Adrenal gland (tissue), 12 donors: ENCODE results near the gene SOX1. TPM values are rescaled to one million over a fixed set of nuclear protein-coding genes. Genes with fewer than 3 reads are reported as not detected.

Experiments used
- DNase-seq, 7 donors: peaks; one replicate each; pipeline ENCODE4 v3.0.0-alpha.2; 2019 to 2020
- H3K27ac ChIP-seq, 5 donors: fragments of 200-600 bp; sonication (generic) in 4 of 5; 1 replicate in 3 of 5; 2 replicates in 2 of 5; pipeline versions ENCODE4 v1.5.1 to v1.8.0; 2016 to 2020; ENCODE audit warnings: mild to moderate bottlenecking in 1 of 5
- H3K27me3 ChIP-seq: fragments of 200-600 bp; 2 replicates; pipeline ENCODE4 v1.8.0; 2021
- H3K36me3 ChIP-seq, 2 donors: fragments of 200-600 bp; replicated peaks in 1 of 2; 1 replicate in 1 of 2; 2 replicates in 1 of 2; pipeline versions ENCODE4 v1.5.1 to v1.8.0; 2018 to 2022
- H3K4me1 ChIP-seq, 2 donors: fragments of 200-600 bp; replicated peaks in 1 of 2; 1 replicate in 1 of 2; 2 replicates in 1 of 2; pipeline versions ENCODE4 v1.5.1 to v1.8.0; 2018 to 2021
- H3K4me3 ChIP-seq, 4 donors: fragments of 200-600 bp; sonication (generic) in 3 of 4; one replicate each; pipeline ENCODE4 v1.5.1; 2016 to 2018
- H3K9me3 ChIP-seq, 3 donors: fragments of 200-600 bp; sonication (generic) in 1 of 3; replicated peaks in 1 of 3; 1 replicate in 2 of 3; 2 replicates in 1 of 3; pipeline versions ENCODE4 v1.5.1 to v1.8.0; 2016 to 2021
- POLR2A ChIP-seq, 2 donors: fragments of 450-650 bp; IDR thresholded peaks; one replicate each; pipeline ENCODE4 v1.6.1; 2017; ENCODE audit warnings: antibody characterized with exemption in 2 of 2, mild to moderate bottlenecking in 2 of 2, moderate library complexity in 1 of 2
- WGBS, 4 donors: extraction: QIAGEN DNeasy Blood & Tissue Kit in 2 of 4; methylation state at CpG; one replicate each; pipeline versions ENCODE4 v1.1.5 to v1.1.7; 2013 to 2017; 5-methylcytosine and 5-hydroxymethylcytosine counted together
- intact Hi-C, 2 donors: fragments of 100-400 bp; cut with DNase I; formaldehyde crosslinking; loops; one replicate each; pipeline versions ENCODE4 v1.14.1 to v1.15.0; 2022 to 2023
- polyA plus RNA-seq, 3 donors: library from polyadenylated mRNA; stranded (reverse); fragments of 200-250 nt in 2 of 3; fragments of 350-450 nt in 1 of 3; fragmentation: Illumina TruSeq in 1 of 3; extraction: RNeasy Lipid Tissue Mini Kit (QIAGEN cat#74804) in 1 of 3; gene quantifications; one replicate each; pipeline ENCODE4 v1.2.3, GENCODE V29; 2013 to 2014
- total RNA-seq, 9 donors: library from RNA; depleted of rRNA in 4 of 9; stranded (reverse); fragments of >200 nt in 4 of 9; fragments of 120-200 nt in 1 of 9; fragmentation: NEBNext Ultra II Directional in 1 of 9; extraction: Animal tissue kit (Norgen Biotek cat#: 25700) in 1 of 9; gene quantifications; one replicate each; pipeline versions ENCODE4 v1.1.0 to v1.2.4, GENCODE V29; 2013 to 2023
- TF ChIP-seq, protein P1 (sequence below), 6 experiments: fragments of 450-650 bp in 4 of 6; fragments of 200-600 bp in 2 of 6; sonication (generic) in 1 of 6; IDR thresholded peaks; 1 replicate in 5 of 6; 2 replicates in 1 of 6; pipeline versions ENCODE4 v1.5.1 to v1.8.0; 2016 to 2021; ENCODE audit warnings: antibody characterized with exemption in 6 of 6, mild to moderate bottlenecking in 2 of 6, moderate library complexity in 1 of 6
- donor health status: healthy with polysubstance abuse.
- donor health status: Bipolar disorder and iron deficiency.
- donor health status: DM: yes; HTN: yes; CAD: no.
- donor health status: DM: no; HTN: no; CAD: no.
- donor health status: DM: no; HTN: no; CAD: no.
- donor health status: DM: yes; HTN: yes; CAD: no.

The SOX1 gene
- total and polyA plus RNA-seq, 12 donors, result not detected

DNA sequence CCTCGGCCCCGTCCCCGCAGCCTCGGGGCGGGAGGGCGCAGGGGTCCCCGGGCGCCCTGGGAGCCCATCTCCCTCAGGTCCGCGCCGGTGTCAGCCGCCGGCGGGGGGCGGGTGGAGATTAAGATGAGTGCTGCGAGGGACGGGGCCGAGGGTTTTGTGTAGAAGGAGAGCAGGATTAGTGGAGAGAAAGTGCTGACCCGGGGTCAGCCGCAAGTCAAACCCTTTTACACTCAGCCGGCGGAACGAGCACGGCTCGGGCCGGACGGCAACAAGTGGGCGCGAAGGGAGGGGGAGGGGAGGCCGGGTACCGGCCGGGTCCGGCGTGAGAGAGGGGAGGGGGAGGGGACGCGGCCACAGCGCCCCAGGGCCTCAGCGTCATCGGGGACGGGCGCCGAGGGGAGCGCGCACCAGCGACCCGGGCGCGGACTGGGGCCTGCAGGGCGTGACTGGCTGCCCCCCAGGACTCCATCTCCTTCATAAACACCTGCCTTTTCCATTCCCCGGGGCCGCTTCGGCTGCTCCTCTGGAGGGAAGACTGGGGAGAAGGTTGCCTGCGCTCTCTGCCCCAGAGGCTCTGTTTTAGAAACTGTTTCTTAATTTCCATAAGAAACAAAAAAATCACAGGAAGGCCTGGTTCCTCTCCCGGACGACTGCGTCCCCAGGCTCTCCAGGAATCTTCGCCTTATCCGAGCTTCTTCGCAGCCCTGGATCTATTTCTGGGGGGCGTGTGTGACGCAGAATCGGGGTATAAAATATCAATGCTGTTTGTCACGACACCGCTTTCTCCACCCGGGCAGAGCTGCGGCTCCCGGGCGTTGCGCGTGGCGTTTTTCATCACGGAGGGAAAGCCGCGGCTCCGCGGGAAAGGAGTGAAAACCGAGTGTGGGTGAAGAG lies 6.5 kb downstream of the SOX1 start:
- Histone ChIP-seq H3K36me3 (no peaks in the 10 kb centered on the region), H3K4me3 (no peak overlapping the region), H3K4me1 (no peaks in the 10 kb centered on the region), H3K9me3 (no peaks in the 10 kb centered on the region), H3K27ac (no peak overlapping the region), H3K27me3 (peaks cover 92% of the 10 kb centered on the region)
- 4 to 7% (median 6%) methylated on average over 51 to 77 of the region's 77 CpGs for WGBS, 4 donors
- DNase-seq, result no peak
- intact Hi-C loops, result no loop called here
- TF ChIP-seq, protein P1, sequence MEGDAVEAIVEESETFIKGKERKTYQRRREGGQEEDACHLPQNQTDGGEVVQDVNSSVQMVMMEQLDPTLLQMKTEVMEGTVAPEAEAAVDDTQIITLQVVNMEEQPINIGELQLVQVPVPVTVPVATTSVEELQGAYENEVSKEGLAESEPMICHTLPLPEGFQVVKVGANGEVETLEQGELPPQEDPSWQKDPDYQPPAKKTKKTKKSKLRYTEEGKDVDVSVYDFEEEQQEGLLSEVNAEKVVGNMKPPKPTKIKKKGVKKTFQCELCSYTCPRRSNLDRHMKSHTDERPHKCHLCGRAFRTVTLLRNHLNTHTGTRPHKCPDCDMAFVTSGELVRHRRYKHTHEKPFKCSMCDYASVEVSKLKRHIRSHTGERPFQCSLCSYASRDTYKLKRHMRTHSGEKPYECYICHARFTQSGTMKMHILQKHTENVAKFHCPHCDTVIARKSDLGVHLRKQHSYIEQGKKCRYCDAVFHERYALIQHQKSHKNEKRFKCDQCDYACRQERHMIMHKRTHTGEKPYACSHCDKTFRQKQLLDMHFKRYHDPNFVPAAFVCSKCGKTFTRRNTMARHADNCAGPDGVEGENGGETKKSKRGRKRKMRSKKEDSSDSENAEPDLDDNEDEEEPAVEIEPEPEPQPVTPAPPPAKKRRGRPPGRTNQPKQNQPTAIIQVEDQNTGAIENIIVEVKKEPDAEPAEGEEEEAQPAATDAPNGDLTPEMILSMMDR (IDR thresholded peaks at IDR 0.05), result no peak
- TF ChIP-seq POLR2A (IDR thresholded peaks at IDR 0.05), result no peak

GRCh38 chr13:112074139-112074865 lies 7.4 kb downstream of the SOX1 start:
- Histone ChIP-seq H3K4me1 (no peaks in the 10 kb centered on the region), H3K9me3 (no peaks in the 10 kb centered on the region), H3K27ac (no peak overlapping the region), H3K27me3 (peaks cover 84% of the 10 kb centered on the region), H3K4me3 (no peak overlapping the region), H3K36me3 (no peaks in the 10 kb centered on the region)
- TF ChIP-seq, protein P1 (IDR thresholded peaks at IDR 0.05), result no peak
- no peak for TF ChIP-seq POLR2A (IDR thresholded peaks at IDR 0.05)
- no peak for DNase-seq
- intact Hi-C loops, result no loop called here
- 7 to 13% (median 10%) methylated on average over 17 of the region's 17 CpGs for WGBS, 4 donors

DNA sequence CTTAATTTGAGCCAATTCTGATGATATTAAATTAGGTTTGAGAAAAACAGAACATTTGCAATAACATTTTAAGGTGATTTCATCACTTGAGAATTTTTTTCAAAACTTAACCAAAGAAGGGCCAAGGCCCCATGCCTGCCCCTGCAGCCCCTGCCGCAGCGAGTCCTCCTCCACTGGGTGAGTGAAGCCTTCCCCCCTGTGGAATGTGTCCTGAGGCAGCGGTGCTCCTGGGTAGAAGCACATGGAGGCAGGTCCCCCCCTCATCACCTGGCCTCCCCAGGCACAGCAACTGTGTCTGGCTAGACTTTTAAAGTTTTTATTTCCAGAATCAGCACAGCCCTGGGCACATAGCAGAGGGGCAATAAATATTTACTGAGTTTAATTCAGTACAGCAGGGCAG lies 10.8 kb downstream of the SOX1 start:
- Histone ChIP-seq H3K4me3 (no peak overlapping the region), H3K36me3 (no peaks in the 10 kb centered on the region), H3K27ac (no peak overlapping the region), H3K27me3 (peaks cover 53% of the 10 kb centered on the region), H3K9me3 (no peaks in the 10 kb centered on the region), H3K4me1 (no peaks in the 10 kb centered on the region)
- TF ChIP-seq POLR2A (IDR thresholded peaks at IDR 0.05), result no peak
- TF ChIP-seq, protein P1 (IDR thresholded peaks at IDR 0.05), result no peak
- no peak for DNase-seq
- WGBS, 4 donors, result 15 to 30% (median 25%) methylated on average over 3 of the region's 3 CpGs
- intact Hi-C loops, result no loop called here

DNA sequence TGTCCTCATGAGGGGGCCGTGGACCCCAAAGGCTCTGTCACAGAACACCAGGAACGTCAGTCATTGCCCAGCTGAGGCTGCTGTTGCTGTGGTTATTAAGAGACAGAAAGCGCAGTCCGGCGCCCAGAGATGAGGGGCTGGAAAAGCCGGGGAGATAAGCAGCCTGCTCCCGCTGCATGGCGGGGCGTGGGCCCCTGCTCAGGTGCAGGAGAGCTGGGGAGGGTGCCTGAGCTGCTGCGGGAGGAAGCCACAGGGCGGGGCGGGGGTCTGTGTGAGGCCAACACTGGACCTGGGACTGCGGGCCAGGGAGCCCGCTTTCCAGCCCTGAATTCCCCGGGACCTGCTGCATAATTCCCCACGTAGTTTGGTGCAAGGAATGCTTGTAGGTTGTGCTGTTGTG lies 11.3 kb downstream of the SOX1 start:
- 12 to 18% (median 14%) methylated on average over 5 to 16 of the region's 16 CpGs for WGBS, 4 donors
- DNase-seq, result peak in 1 of 7 donors; percentile 18
- Histone ChIP-seq H3K36me3 (no peaks in the 10 kb centered on the region), H3K27me3 (peaks cover 48% of the 10 kb centered on the region), H3K9me3 (no peaks in the 10 kb centered on the region), H3K4me1 (no peaks in the 10 kb centered on the region), H3K27ac (no peak overlapping the region), H3K4me3 (no peak overlapping the region)
- intact Hi-C loops, result no loop called here
- TF ChIP-seq, protein P1 (IDR thresholded peaks at IDR 0.05), result no peak
- no peak for TF ChIP-seq POLR2A (IDR thresholded peaks at IDR 0.05)
